ENCODE data around the gene HSFY1.
"Not testable (repeated sequence)": the region's sequence is repeated elsewhere in the genome, so short reads cannot be mapped to it uniquely, and the experiment has no call there.

HSFY1 gene, protein sequence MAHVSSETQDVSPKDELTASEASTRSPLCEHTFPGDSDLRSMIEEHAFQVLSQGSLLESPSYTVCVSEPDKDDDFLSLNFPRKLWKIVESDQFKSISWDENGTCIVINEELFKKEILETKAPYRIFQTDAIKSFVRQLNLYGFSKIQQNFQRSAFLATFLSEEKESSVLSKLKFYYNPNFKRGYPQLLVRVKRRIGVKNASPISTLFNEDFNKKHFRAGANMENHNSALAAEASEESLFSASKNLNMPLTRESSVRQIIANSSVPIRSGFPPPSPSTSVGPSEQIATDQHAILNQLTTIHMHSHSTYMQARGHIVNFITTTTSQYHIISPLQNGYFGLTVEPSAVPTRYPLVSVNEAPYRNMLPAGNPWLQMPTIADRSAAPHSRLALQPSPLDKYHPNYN

DNA sequence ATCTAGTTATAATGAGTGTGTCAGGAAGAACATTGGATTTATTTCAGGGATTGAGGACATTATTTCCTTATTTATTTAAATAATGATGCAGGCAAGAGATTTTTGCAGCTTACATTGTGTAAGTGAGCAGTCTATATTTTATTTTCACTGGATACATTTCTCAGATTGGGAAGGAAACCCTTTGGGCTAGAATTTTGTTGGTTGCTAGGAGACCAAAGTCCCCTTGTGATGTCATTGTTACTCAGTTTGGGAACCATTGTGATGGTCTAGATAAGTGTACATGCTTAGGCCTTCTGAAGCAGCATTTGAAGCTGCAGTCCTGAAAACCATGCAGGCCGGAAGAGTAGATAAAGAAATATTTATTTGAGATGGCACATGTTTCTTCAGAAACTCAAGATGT, at the start of gene HSFY1:
Gene HSFY1, plus strand, starts transcription at position 301 of the 400 bp plus-strand sequence. Its CDS starts 68 bp downstream, at position 369.
- not testable (repeated sequence) for DNase-seq (ENCODE audit: low read depth in 3 of 3, low spot score in 1 of 3)

DNA sequence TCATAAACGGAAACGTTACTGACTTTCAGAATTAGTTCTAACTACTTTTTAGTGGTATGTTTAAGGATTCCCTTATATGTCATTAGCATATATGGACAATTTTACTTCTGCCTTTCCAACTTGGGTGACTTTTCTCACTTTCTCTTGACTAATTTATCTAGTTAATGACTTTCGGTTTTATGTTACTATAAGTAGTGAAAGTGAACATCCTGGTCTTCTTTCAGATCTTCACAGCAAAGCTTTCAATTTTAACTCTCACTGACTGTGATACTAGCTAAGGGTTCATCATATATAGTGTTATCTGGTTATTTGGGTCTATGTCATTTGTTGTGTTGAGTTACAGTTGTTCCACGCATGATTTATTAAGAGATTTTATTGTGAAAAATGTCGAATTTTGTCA, 42.3 kb upstream of the HSFY1 start:
- not testable (repeated sequence) for DNase-seq (ENCODE audit: low read depth in 3 of 3, low spot score in 1 of 3)

DNA sequence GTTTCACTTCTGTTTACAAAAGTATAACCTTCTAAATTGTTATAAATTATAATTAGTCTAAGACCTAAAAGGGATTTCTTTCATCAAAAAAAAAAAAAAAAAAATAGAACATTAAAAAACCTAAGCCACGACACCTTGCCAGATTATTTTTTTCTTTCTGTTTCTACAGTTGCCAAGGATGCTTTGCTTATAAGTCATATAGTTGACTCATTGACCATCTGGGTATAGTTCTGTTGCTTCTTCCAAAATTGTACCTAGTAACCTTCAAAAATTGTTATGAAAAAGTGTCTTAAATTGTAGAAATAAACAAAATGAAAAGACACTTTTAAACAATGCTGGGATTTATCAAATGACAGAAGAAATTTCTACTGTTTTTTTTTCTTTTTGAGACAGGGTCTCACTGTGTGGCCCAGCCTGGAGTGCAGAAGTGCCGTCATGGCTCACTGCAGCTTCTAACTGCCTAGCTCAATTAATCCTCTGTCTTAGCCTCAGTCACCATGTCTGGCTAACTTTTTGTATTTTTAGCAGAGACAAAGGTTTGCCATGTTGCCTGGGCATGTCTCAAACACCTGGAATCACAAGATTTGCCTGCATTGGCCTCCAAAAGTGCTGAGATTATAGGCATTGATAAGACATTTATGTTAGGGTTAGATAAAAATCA, 15.4 kb upstream of the HSFY1 start:
- DNase-seq (ENCODE audit: low read depth in 3 of 3, low spot score in 1 of 3), result not testable (repeated sequence)

DNA sequence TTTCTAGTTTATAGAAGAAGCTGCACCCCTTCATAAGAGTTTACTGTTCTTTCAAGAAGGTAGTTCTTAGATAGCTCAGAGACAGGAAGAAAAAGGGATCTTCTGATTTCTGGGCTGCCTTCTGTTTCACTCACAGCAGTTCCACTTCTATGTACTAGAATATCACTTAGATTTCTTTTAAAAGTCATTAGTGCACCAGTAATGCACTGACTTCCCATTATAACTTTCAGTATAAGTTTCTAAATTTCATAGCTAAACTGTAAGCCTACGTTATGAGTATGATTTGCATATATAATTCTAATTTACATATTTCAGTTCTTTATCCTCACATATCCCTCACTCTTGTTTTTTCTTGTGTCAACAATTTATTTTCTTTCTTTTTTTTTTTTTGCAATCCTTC, 7.6 kb upstream of the HSFY1 start:
- DNase-seq (ENCODE audit: low read depth in 3 of 3, low spot score in 1 of 3), result not testable (repeated sequence)

DNA sequence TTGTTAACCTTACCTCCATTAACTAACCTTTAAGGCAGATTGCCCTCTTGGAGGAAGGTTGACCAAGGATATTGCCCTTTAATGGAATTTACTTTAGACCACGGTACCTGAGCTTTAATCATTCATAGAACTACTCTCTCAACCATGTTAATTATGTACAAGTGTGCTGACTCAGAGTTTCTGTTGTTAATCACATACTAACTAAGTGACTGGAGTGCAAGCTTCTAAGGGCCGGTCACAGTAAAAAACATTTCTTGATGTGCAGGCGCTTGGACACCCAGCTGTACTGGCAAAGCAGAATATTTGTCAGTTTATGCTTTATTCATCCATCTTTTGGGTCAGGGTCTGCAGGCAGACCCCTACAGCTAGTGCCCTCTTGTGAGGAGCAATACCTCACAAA, 6.6 kb downstream of the HSFY1 start:
- DNase-seq (ENCODE audit: low read depth in 3 of 3, low spot score in 1 of 3), result not testable (repeated sequence)

DNA sequence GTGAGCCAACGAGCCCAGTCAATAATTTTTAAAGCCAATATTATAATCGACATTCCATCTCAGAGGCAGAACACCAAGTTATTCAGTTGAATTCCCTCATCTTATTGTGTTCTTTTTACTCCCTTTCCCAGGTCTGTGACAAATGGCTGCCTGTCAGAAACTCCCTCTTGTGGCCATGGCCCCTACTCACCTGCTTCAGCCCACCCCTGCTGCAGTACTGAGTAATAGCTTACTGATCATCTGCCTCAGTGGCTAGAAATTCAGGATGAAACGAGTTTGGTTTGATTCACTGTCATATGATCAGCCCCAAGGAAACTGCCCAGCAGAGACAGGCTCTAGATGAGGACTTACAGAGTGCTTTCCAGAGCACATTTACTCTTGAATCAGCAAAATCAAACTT, 19.4 kb downstream of the HSFY1 start:
- DNase-seq (ENCODE audit: low read depth in 3 of 3, low spot score in 1 of 3), result not testable (repeated sequence)
